Measurements from ENCODE around the gene CNTNAP1. TPM values are rescaled to one million over a fixed set of nuclear protein-coding genes. Genes with fewer than 3 reads are reported as not detected.
A peak's percentile ranks its signal among the peaks of the same experiment; 100 is the strongest.

Gene CNTNAP1
- total and polyA plus RNA-seq, 10 of the 15 experiments (the other 5 are each of a cell fraction or from before 2014, with no cell fraction given) = 0.95 to 29.9 (median 10.4) TPM

DNA sequence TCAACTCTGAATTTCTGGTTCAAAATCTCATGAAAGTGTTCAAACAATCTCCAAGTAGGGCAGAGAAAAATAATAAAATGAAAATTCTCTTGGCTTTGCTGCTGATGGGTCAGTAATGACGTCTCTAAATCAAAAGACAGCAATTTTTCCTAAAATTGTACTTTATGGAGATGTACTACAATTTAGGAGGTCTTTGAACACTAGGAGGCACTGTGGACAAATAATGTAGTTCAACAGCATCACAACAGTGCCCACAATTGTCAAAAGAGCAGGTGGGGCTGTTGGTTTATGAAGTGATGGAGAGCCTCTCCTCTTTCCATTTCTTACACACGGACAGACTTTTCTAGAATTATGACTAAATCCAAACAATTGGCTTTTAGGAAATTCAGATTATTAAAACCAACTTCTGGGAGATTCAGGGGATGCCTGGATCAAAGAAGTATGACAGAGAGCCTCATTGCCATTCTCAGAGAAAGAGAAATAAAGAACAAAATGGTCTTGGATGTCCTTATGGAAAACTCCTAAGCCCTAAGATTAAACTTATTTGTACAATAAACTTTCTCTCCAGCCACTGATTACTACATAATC is 38.8 kb downstream of the CNTNAP1 start (continued):
- TF ChIP-seq, protein P1, sequence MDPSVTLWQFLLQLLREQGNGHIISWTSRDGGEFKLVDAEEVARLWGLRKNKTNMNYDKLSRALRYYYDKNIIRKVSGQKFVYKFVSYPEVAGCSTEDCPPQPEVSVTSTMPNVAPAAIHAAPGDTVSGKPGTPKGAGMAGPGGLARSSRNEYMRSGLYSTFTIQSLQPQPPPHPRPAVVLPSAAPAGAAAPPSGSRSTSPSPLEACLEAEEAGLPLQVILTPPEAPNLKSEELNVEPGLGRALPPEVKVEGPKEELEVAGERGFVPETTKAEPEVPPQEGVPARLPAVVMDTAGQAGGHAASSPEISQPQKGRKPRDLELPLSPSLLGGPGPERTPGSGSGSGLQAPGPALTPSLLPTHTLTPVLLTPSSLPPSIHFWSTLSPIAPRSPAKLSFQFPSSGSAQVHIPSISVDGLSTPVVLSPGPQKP (IDR thresholded peaks at IDR 0.05; ENCODE audit: low read depth, low read length) = no peak
- no peak for TF ChIP-seq ESRRA (IDR thresholded peaks at IDR 0.05; ENCODE audit: low read length)
- TF ChIP-seq, protein P2, sequence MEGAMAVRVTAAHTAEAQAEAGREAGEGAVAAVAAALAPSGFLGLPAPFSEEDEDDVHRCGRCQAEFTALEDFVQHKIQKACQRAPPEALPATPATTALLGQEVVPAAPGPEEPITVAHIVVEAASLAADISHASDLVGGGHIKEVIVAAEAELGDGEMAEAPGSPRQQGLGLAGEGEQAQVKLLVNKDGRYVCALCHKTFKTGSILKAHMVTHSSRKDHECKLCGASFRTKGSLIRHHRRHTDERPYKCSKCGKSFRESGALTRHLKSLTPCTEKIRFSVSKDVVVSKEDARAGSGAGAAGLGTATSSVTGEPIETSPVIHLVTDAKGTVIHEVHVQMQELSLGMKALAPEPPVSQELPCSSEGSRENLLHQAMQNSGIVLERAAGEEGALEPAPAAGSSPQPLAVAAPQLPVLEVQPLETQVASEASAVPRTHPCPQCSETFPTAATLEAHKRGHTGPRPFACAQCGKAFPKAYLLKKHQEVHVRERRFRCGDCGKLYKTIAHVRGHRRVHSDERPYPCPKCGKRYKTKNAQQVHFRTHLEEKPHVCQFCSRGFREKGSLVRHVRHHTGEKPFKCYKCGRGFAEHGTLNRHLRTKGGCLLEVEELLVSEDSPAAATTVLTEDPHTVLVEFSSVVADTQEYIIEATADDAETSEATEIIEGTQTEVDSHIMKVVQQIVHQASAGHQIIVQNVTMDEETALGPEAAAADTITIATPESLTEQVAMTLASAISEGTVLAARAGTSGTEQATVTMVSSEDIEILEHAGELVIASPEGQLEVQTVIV (IDR thresholded peaks at IDR 0.05; ENCODE audit: borderline replicate concordance, partially characterized antibody) = no peak
- TF ChIP-seq RUNX3 (IDR thresholded peaks at IDR 0.05; ENCODE audit: low read length) = peak; percentile 35; the same call in 1 of the 2 replicates
- TF ChIP-seq YY1 (IDR thresholded peaks at IDR 0.05; ENCODE audit: low read depth, low read length) = no peak
- TF ChIP-seq SMC3 (IDR thresholded peaks at IDR 0.05; ENCODE audit: borderline replicate concordance, low read length) = peak; percentile 81; the same call in 1 of the 2 replicates
- TF ChIP-seq MXI1 (IDR thresholded peaks at IDR 0.05; ENCODE audit: low read depth, low read length) = no peak
- TF ChIP-seq, protein P3, sequence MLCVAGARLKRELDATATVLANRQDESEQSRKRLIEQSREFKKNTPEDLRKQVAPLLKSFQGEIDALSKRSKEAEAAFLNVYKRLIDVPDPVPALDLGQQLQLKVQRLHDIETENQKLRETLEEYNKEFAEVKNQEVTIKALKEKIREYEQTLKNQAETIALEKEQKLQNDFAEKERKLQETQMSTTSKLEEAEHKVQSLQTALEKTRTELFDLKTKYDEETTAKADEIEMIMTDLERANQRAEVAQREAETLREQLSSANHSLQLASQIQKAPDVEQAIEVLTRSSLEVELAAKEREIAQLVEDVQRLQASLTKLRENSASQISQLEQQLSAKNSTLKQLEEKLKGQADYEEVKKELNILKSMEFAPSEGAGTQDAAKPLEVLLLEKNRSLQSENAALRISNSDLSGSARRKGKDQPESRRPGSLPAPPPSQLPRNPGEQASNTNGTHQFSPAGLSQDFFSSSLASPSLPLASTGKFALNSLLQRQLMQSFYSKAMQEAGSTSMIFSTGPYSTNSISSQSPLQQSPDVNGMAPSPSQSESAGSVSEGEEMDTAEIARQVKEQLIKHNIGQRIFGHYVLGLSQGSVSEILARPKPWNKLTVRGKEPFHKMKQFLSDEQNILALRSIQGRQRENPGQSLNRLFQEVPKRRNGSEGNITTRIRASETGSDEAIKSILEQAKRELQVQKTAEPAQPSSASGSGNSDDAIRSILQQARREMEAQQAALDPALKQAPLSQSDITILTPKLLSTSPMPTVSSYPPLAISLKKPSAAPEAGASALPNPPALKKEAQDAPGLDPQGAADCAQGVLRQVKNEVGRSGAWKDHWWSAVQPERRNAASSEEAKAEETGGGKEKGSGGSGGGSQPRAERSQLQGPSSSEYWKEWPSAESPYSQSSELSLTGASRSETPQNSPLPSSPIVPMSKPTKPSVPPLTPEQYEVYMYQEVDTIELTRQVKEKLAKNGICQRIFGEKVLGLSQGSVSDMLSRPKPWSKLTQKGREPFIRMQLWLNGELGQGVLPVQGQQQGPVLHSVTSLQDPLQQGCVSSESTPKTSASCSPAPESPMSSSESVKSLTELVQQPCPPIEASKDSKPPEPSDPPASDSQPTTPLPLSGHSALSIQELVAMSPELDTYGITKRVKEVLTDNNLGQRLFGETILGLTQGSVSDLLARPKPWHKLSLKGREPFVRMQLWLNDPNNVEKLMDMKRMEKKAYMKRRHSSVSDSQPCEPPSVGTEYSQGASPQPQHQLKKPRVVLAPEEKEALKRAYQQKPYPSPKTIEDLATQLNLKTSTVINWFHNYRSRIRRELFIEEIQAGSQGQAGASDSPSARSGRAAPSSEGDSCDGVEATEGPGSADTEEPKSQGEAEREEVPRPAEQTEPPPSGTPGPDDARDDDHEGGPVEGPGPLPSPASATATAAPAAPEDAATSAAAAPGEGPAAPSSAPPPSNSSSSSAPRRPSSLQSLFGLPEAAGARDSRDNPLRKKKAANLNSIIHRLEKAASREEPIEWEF (IDR thresholded peaks at IDR 0.05; ENCODE audit: insufficient replicate concordance, low read depth, low read length) = no peak
- no peak for TF ChIP-seq IKZF2 (IDR thresholded peaks at IDR 0.05)
- no peak for TF ChIP-seq ZNF384 (IDR thresholded peaks at IDR 0.05; ENCODE audit: borderline replicate concordance, low read depth, low read length)
- TF ChIP-seq, protein P4, sequence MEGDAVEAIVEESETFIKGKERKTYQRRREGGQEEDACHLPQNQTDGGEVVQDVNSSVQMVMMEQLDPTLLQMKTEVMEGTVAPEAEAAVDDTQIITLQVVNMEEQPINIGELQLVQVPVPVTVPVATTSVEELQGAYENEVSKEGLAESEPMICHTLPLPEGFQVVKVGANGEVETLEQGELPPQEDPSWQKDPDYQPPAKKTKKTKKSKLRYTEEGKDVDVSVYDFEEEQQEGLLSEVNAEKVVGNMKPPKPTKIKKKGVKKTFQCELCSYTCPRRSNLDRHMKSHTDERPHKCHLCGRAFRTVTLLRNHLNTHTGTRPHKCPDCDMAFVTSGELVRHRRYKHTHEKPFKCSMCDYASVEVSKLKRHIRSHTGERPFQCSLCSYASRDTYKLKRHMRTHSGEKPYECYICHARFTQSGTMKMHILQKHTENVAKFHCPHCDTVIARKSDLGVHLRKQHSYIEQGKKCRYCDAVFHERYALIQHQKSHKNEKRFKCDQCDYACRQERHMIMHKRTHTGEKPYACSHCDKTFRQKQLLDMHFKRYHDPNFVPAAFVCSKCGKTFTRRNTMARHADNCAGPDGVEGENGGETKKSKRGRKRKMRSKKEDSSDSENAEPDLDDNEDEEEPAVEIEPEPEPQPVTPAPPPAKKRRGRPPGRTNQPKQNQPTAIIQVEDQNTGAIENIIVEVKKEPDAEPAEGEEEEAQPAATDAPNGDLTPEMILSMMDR (IDR thresholded peaks at IDR 0.05 in 2 of 3, conservative IDR thresholded peaks at IDR 0.05 in 1 of 3; ENCODE audit: control insufficient read depth in 2 of 3, extremely low read depth in 1 of 3, insufficient read depth in 1 of 3, low read depth in 3 of 3, low read length in 3 of 3) = peak; percentile 61 to 83 (median 78); a peak in 5 of 6 replicates
- no peak for TF ChIP-seq CHD1 (IDR thresholded peaks at IDR 0.05; ENCODE audit: low read depth, low read length)
- TF ChIP-seq SUPT20H (IDR thresholded peaks at IDR 0.05; ENCODE audit: borderline replicate concordance, control insufficient read depth, low read depth, low read length) = no peak
- TF ChIP-seq JUNB (IDR thresholded peaks at IDR 0.05) = no peak
- TF ChIP-seq, protein P5, sequence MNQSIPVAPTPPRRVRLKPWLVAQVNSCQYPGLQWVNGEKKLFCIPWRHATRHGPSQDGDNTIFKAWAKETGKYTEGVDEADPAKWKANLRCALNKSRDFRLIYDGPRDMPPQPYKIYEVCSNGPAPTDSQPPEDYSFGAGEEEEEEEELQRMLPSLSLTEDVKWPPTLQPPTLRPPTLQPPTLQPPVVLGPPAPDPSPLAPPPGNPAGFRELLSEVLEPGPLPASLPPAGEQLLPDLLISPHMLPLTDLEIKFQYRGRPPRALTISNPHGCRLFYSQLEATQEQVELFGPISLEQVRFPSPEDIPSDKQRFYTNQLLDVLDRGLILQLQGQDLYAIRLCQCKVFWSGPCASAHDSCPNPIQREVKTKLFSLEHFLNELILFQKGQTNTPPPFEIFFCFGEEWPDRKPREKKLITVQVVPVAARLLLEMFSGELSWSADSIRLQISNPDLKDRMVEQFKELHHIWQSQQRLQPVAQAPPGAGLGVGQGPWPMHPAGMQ (IDR thresholded peaks at IDR 0.05; ENCODE audit: borderline replicate concordance) = no peak

All from GM12878 (cell line).